Lower leg skin (tissue), 3 donors: ENCODE measurements around the gene PML.

Source experiments
- POLR2A ChIP-seq, 2 donors: fragments of 450-650 bp; IDR thresholded peaks; one replicate each; pipeline ENCODE4 v1.6.1; 2016 to 2017; ENCODE audit warnings: antibody characterized with exemption in 2 of 2, mild to moderate bottlenecking in 1 of 2, moderate library complexity in 1 of 2
- TF ChIP-seq, protein P1 (sequence below), 3 donors: fragments of 450-650 bp; IDR thresholded peaks; one replicate each; pipeline ENCODE4 v1.5.1; 2016; ENCODE audit warnings: antibody characterized with exemption in 3 of 3, mild to moderate bottlenecking in 3 of 3, moderate library complexity in 2 of 3

DNA sequence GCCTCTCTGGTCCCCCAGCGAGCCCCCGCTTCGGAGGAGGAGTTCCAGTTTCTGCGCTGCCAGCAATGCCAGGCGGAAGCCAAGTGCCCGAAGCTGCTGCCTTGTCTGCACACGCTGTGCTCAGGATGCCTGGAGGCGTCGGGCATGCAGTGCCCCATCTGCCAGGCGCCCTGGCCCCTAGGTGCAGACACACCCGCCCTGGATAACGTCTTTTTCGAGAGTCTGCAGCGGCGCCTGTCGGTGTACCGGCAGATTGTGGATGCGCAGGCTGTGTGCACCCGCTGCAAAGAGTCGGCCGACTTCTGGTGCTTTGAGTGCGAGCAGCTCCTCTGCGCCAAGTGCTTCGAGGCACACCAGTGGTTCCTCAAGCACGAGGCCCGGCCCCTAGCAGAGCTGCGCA, 3.5 kb downstream of the PML start:
- TF ChIP-seq POLR2A (IDR thresholded peaks at IDR 0.05), result no peak
- TF ChIP-seq, protein P1, sequence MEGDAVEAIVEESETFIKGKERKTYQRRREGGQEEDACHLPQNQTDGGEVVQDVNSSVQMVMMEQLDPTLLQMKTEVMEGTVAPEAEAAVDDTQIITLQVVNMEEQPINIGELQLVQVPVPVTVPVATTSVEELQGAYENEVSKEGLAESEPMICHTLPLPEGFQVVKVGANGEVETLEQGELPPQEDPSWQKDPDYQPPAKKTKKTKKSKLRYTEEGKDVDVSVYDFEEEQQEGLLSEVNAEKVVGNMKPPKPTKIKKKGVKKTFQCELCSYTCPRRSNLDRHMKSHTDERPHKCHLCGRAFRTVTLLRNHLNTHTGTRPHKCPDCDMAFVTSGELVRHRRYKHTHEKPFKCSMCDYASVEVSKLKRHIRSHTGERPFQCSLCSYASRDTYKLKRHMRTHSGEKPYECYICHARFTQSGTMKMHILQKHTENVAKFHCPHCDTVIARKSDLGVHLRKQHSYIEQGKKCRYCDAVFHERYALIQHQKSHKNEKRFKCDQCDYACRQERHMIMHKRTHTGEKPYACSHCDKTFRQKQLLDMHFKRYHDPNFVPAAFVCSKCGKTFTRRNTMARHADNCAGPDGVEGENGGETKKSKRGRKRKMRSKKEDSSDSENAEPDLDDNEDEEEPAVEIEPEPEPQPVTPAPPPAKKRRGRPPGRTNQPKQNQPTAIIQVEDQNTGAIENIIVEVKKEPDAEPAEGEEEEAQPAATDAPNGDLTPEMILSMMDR (IDR thresholded peaks at IDR 0.05), result no peak
